HG02763 (cell line): ENCODE measurements around the gene C2orf72.
"Not testable (repeated sequence)": the region's sequence is repeated elsewhere in the genome, so short reads cannot be mapped to it uniquely, and the experiment has no call there.

ENCODE experiments used
- ATAC-seq: cut with Tn5 transposase; IDR thresholded peaks from one replicate; pipeline ENCODE4 v1.9.1; 2021; ENCODE audit warnings: mild to moderate bottlenecking, moderate library complexity; ENCODE audit not compliant: unreplicated experiment

C2orf72 gene

DNA sequence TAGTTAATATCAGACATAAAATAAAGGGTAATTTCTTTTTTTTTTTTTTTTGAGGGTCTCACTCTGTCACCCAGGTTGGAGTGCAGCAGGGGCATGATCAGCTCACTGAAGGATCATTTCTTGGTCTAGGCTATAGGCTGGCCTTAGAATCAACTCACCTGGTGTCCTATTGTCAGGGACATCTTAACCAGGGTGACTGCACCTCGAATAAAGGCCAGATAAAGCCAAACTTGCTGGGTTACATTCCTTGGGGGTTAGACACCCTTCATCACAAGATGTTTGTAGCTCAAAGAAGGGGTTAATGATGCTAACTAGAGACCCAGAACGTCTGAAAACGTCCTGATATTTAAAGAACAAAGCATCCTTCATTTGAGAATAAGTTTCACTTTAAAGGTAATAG is 23.5 kb upstream of the C2orf72 start:
- ATAC-seq: no peak

DNA sequence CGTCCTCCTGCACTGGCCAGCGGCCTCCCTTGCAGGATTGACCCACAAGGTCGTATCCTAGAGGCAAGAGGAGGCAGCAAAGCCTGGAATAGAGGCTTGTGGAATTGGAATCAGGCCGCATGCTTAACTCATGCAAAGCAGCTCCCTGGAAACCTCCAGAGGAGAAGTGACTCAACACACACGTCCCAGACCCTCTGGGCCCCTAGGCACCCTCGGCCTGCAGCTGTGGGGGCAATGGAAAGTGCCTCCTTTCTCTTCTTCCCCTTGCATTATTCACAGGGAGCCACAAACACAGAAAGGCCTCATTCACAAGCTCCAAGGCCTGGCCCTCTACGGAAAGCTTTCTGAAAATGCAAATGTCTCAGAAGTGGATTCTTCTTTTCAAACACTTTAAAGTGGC is 21.8 kb upstream of the C2orf72 start:
- no peak for ATAC-seq

DNA sequence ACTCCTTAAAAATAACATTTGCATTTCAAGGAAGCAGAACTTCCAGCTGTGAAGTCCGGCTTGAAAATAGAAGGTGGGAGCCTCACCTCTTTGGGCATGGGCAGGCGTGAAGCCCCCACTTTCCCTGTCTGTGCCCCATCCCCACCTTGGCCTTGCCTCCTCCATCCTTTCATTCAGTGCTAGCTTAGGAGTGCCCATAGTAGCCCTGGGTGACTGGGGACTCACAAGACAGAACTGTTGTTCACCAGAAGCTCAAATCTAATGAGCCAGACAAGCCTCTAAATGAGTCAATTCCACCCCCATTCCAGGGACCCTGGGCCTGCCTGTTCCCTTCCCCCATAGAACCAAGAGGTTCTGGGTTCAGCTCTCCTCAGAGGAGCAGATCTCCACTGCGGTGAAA is 21.4 kb upstream of the C2orf72 start:
- ATAC-seq: no peak

DNA sequence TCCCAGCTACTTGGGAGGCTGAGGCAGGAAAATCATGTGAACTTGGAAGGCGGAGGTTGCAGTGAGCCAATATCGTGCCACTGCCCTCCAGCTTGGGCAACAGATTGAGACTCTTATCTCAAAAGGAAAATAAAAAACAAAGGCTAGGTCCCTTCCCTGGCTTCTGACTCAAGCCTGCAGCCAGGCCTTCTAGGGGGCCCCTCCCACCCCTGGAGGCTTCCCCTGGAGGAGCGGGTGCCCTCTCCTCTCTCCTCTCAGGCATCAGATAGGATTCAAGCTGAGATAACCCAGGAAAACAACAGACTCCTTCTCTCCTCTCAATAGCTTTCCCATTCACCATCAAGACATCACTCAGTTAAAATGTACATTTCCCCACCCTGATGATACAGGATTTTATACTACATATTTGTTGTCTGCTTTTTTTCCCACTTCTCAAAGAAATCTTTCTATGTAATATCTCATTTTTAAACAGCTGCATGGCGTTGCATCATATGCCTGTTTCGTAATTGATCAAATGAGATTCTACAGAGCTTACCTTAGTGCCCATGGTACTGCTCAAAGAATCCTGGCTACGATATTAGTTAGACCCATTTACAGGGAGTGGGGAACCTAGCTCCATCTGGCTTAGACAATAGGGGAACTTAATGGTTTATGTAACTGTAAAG is 20.6 kb upstream of the C2orf72 start:
- ATAC-seq: no peak

DNA sequence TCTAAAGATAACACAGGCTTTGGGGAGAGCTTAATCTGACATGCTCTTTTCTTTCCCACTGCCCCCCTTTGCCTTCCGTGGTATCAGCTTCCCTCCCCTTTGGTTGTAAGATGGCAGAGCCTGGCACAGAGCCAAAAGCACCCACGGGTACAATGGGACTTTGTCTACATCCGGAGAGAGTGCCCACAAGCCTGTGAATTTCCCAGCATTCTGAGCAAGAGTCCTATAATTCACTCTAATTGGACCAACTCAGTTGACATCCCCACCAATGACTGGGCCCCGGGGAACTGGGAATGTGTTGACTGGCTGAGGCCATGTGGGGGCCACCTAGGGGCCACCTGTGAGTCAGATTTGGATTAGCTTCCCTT is 20.1 kb upstream of the C2orf72 start:
- no peak for ATAC-seq

DNA sequence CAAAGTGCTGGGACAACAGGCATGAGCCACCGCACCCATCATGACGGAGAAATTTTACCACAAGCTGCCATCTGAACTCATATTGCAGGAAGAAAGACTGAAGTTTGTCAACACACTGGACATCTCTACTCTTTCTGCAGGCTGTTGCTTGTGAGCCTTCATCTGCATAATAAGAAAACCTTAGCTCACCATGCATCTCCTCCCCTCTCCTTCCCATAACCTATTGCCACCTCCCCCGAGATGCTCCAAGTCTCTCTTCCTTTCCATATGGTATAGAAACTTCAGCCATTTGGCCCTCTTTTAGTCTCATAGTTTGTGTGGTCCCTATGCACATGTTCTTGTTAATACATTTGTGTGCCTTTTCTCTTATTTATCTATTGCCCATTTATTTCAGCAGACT is 19.1 kb upstream of the C2orf72 start:
- no peak for ATAC-seq

DNA sequence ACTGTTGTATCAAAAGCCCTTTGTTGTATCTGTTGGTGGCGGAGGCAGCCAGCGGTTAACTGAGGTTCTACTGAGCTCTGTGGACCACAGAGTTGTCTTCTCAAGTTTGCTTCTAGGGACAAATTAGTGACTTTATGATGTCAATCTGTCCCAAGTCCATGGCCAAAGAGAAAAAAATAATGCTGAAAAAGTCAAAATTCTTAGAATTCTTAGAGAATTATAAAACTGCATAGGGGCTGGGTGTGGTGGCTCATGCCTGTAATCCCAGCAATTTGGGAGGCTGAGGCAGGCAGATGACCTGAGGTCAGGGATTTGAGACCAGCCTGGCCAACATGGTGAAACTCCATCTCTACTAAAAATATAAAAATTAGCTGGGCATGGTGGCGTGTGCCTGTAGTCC is 12.3 kb upstream of the C2orf72 start:
- not testable (repeated sequence) for ATAC-seq

DNA sequence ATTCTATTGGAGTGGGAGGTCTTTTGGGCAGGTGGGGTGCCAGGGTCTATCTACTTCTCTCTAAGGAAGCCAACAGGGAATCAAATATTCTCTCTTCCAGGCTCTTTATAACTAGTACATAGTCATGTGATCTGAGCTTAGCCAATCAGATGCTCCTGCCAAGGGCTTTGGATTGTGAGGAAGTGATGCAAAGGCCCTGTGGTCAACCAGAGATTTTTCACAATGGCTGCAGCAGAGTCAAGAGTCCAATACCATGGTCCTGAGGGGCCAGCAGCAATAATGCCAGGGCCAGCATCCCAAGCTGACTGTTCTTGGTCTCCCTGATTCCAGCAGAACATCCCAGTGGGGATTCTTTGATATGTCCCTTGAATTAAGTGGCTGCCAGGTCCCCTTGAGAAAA is 8.4 kb upstream of the C2orf72 start:
- ATAC-seq: no peak

DNA sequence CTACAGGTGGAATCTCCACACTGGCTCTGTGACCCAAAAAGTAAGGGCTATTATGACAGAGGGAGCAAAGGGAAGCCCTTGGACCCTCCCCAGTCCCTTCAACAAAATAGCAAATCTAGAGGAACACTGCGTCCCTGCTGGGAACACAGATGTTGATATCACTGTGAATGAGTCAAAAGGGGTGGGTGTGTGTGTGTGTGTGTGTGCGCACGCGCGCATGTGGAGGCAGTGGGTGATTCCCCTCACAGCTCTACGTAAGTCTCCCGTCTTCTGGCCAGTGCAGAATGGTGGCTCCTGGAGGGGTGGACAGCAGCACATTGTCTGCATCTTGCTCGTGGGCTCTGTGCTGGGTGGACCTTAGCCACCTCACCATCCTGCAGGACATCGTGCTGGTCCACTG is 7.8 kb upstream of the C2orf72 start:
- ATAC-seq: no peak

DNA sequence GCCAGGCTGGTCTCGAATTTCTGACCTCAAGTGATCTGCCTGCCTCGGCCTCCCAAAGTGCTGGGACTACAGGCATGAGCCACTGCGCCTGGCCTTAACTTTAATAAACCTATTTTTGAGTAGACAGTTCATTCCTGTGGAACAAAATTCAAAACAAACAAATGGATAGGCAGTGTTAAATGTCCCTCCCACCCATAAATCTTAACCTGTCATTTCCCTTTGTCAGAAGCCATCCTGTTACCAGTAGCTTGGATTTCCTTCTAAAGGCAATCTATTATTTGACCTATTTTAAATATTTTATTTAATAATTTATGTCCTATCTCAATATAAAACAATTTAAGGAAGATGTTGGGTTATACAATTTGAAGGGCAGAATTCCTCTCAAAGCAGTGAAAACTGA is 6.6 kb upstream of the C2orf72 start:
- ATAC-seq: no peak

DNA sequence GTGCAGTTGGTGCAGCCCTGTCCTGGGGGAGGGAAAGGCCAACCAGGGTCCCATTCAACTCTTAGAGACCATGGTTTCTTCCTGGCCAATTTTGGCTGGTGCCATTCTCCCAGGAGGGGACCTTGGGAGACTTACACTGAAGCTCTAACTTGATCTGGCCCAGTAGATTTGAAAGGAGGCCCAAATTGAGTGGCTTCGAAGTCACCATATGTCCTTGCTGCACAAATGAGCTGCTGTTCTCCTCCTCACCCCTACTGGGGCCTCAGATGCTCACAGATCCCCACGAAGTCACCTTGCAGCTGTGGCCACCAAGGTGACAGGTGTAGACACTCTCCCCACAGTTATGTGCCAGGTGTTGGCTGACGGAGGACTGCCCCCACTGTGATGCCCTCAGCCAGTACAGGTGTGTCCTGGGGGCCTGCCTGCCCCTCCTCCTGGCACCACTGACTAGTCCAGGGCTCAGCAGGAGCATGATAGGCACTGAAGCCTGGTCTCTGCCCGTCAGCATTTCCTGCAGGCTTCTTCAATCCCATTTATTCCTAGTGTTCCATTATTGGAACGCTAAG is 4.7 kb upstream of the C2orf72 start:
- no peak for ATAC-seq

DNA sequence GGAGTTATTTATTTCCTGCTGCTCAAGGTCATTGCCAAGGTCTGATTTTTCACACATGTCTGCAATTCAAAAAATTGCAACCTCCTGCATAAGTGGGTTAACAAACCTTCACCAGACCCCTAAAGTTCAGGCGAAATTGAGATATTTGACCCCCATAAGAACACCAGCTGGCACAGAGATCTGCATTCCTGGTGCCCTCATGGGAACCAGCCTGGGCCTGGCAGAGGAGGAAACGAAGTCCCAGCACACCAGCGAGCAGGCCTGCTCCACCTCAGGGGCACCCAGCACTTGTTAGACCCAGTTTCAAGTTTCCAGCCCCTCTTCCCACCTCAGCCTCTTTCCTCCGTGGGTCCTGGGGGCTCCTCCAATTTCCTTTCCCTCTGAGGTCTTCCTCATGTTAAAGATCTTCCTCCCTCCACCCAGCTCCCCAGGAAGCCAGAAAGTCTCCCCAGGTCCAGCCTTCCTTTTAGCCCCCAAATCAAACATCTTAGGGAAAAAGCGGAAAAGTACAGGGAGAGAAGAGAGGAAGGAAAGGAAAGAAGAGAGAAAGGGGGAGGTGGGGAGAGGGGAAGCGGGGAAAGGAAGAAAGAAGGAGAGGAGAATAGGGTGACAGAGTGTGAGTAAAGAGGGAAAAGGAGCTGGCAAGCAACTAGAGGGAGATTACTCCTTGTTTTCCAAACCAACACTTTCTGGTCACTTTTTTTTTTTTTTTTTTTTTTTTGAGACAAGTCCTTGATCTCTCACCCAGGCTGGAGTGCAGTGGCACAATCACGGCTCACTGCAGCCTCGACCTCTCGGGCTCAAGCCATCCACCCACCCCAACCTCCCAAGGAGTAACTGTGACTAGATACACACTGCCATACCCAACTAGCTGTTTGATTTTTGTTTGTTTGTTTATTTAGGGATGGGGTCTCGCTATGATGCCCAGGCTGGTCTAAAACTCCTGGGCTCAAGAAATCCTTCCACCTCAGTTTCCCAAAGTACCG is 3.9 kb upstream of the C2orf72 start:
- no peak for ATAC-seq

DNA sequence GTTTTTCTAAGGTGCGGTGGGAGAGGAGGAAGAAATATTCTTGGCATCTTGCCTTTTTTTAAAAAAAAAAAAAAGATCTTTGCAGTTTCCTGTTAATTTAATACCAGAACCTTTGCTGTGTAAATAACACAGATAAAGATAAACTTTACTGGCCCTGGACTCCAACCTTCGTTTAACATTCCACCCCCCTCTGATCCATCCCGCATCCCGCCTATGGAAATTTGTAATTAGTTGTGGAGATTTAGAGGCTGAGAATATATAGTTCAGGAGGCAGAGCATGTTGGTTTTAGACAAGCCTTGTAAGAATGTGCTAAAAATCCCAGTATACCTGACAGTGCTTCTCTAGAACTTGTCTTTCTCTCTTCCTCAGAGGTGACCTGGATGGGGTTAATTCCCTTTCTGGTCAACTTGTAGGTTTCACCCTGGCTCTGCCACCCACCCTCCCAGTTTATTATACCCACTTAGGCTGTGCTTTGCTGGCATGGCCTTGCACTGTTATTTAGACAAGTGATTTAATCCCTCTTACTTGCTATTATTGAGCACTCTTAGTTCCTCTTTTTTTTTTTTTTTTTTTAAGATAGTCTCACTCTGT is 2.9 kb upstream of the C2orf72 start:
- no peak for ATAC-seq

DNA sequence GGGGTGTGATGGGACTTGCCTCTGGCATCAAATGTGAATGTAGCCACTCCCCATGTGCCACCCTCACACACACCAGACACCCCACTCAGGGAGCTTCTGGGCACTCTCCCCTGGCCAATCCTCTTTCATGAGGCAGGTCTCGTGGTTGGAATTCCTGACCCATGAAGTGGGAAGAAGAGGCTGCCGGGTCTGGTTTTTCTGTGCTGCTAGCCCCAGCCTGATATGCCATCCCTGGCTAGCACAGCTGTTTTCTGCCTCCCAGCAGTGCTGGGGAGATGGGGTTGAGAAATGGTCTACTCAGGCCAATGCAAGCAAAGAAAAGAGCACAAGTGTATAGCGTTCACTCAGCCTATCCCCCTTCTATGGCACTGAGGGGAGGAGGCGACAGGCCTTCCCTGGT is 1.2 kb upstream of the C2orf72 start:
- no peak for ATAC-seq

DNA sequence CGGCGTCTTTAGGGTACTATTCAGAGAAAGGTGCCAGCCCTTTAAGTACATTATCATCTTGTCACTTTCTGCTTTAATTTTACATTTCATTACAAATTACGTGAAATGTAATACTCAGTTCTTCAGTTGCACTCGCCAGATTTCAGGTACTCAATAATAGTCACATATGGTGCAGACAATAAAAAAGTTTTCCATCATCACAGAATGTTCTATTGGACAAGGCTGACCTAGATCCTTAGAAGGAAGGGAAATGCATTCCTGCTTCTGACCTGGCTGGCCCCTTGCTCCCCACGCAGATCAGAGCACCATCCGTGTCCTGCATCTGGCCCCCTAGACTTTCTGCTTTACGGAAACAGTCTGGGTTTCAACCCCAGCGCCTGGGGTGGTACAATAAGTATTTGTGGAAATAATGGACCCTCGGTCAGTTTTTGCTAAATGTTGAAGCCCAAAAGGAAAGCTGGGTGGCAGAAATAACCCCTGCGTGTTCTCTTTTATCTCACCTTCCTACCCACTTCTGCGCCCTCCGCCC is 681 bp upstream of the C2orf72 start:
- no peak for ATAC-seq

DNA sequence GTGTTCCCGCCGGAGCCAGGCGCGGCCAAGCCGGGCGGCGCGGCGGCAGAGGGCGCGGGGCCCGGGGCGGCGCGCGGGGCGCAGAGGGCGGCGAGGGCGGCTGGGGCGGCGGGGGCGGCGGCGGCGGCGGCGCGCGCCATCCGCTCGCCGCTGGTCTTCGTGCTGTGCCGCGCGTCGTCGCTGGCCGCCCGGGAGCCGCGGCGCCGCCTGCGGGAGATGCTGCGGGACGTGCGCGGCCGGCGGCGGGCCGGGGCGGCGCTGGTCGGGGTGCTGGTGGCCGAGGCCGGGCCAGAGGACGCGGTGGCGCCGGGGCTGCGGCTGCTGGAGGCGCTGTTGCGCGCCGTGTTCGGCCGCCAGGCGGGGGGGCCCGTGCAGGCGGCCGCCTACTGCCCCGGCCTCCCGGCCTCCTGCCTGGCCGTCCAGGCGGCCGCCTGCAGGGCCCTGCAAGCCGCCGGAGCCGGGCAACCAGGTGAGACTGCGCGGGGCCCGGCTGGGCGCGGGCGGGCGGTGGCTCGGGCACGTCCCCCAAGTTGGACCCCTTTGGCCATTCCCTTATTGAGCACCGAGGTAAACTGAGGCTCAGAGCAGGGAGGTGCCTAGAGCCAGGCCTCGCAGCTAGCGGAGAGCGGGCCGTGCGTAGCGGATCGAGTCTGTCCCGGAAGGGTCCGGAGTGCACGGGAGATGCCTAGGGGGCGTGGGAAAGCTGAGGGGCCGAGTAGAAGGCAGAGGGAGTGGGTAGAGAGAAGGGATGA is 584 bp downstream of the C2orf72 start:
- no peak for ATAC-seq

DNA sequence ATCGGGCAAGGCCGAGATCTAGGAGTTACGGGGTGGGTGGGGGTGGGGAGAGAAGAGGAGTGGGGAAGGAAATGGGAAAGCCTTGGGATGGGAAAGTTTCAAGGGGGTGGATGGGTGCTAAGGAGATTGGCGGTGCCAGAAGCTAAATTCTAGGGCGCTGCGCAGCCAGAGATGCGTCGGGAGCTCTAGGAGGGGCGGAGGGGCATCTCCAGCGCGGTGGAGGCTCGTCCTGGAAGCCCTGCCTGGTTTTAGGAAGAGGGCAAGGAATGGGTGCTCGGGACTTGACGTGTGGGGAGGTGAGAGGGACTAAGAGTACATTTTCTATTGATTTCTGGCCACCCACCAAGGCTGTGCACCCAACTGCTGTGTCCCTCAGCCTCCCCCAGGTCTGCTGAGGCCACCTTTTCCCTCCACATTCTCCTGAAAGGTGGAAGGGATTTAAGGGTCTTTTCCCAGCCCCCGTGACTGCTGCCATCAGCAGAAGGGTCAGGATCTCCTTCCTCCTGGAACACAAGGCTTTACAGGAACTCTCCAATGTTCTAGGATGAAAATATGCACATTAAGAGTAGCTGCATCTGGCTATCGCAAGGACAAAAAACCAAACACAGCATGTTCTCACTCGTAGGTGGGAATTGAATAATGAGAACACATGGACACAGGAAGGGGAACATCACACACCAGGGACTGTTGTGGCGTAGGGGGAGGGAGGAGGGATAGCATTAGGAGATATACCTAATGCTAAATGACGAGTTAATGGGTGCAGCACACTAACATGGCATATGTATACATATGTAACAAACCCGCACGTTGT is 1.4 kb downstream of the C2orf72 start:
- no peak for ATAC-seq

DNA sequence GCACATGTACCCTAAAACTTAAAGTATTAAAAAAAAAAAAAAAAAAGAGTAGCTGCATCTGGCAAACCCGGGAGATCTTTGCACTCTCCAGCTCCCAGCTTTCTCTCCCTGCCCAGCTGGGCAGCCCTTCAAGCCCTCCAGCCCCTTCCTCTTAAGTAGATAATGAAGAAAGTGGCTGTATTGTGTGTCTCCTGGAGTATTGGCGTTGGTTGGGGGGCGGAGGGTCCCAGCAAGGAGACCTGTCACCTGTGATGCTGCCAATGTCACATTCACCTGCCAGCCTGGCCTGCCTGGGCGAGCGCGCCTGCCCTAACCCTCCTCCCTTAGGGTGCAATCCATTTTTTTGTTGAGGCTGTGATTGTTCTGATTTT is 2.0 kb downstream of the C2orf72 start:
- ATAC-seq: no peak

DNA sequence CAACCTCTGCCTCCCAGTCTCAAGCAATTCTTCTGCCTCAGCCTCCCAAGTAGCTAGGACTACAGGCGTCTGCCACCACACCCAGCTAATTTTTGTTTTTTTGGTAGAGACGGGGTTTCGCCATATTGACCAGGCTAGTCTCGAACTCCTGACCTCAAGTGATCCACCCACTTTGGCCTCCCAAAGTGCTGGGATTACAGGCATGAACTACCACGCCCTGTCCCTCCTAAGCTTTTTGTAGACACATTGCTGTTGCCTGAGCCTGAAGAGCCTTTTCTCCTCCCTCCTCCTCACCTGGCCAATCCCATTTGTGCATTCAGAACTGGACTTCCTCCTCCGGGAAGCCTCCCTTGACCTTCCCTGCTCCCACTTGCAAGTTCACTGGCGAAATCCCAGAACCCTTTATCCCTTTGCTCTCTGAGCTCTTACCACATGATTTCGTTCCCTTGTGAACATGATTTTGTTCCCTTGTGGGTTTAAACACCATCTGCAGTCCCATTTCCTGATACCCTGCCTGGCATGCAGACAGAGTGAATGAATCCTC is 2.6 kb downstream of the C2orf72 start:
- ATAC-seq: no peak
